Spinal cord (tissue), 10 donors: ENCODE results near the gene ORM1. TPM values are rescaled to one million over a fixed set of nuclear protein-coding genes. Genes with fewer than 3 reads are reported as not detected.

ENCODE experiments used
- DNase-seq, 6 donors: peaks; one replicate each; pipeline versions ENCODE4 v3.0.0 to v3.0.0-alpha.2; 2013 to 2015; ENCODE audit warnings: low spot score in 6 of 6, low read depth in 4 of 6
- H3K27ac ChIP-seq: one replicate; pipeline ENCODE4 v1.5.1; 2013; ENCODE audit warnings: low read depth, low read length, control low read depth
- H3K27me3 ChIP-seq: one replicate; pipeline ENCODE4 v1.6.1; 2013; ENCODE audit warnings: low read length; ENCODE audit not compliant: control insufficient read depth, insufficient read depth
- H3K36me3 ChIP-seq: one replicate; pipeline ENCODE4 v1.6.1; 2013; ENCODE audit warnings: low read length; ENCODE audit not compliant: control insufficient read depth, insufficient read depth
- H3K4me1 ChIP-seq: one replicate; pipeline ENCODE4 v1.6.1; 2013; ENCODE audit warnings: low read length; ENCODE audit not compliant: control insufficient read depth, insufficient read depth
- H3K4me3 ChIP-seq: one replicate; pipeline ENCODE4 v1.5.1; 2013; ENCODE audit warnings: low read depth, low read length, control low read depth
- H3K9me3 ChIP-seq: one replicate; pipeline ENCODE4 v1.6.1; 2013; ENCODE audit warnings: low read length; ENCODE audit not compliant: control insufficient read depth, insufficient read depth
- WGBS: methylation state at CpG from one replicate; pipeline ENCODE4 v1.1.5; 2013; ENCODE audit warnings: missing lambda C conversion rate; ENCODE audit not compliant: insufficient coverage; 5-methylcytosine and 5-hydroxymethylcytosine counted together
- polyA plus RNA-seq, 2 donors: library from polyadenylated mRNA; unstranded; fragments of 120-200 nt; gene quantifications; one replicate each; pipeline ENCODE4 v1.2.1, GENCODE V29; 2013; ENCODE audit not compliant: insufficient read length in 2 of 2
- total RNA-seq, 2 donors: library from RNA; depleted of rRNA in 1 of 2; stranded (reverse); fragments of 120-200 nt in 1 of 2; fragments of >200 nt in 1 of 2; gene quantifications; one replicate each; pipeline versions ENCODE4 v1.2.3 to v1.2.4, GENCODE V29; 2013 to 2014
- donor health status: healthy.

The ORM1 gene
- total and polyA plus RNA-seq, 4 donors: 0.72 to 5.2 TPM; not detected in 2

DNA sequence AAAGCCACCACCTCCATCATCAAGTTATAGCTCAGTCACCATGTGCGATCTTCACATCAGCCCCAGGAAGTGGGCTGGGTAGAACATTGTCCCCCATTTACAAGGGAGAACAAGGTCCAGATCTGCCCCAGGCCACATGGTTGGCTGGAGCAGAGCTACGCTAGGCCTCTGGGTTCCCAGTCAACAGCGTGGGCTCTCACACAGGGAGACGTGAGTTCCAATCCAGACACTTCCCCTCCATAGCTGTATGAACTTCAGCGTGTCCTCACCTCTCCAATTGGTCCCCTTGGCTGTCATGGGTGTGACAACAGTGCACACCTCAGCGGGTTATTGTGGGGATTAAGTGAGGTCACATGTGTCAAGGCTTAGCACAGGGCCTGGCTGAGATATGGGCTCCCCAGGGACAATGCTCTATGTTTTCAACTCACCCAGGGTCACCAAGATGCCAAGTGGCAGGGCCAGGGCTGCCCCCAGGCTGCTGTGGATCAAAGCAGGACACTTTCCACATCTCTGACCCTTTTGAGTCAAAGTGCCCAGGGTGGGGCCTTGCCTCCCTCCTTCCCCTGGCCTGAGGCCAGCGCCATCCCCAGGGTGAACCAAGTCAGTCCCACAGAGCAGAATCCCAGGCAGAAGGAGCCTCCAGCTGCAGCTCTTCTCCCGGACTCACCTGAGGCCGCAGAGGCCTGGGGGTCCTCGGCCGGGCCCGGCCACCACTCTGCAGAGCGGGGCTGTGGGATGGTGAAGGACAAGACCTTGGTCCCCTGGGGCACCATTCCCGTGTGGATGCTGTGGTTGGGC is 45.1 kb downstream of the ORM1 start:
- WGBS: 94% methylated on average over 13 of the region's 14 CpGs

DNA sequence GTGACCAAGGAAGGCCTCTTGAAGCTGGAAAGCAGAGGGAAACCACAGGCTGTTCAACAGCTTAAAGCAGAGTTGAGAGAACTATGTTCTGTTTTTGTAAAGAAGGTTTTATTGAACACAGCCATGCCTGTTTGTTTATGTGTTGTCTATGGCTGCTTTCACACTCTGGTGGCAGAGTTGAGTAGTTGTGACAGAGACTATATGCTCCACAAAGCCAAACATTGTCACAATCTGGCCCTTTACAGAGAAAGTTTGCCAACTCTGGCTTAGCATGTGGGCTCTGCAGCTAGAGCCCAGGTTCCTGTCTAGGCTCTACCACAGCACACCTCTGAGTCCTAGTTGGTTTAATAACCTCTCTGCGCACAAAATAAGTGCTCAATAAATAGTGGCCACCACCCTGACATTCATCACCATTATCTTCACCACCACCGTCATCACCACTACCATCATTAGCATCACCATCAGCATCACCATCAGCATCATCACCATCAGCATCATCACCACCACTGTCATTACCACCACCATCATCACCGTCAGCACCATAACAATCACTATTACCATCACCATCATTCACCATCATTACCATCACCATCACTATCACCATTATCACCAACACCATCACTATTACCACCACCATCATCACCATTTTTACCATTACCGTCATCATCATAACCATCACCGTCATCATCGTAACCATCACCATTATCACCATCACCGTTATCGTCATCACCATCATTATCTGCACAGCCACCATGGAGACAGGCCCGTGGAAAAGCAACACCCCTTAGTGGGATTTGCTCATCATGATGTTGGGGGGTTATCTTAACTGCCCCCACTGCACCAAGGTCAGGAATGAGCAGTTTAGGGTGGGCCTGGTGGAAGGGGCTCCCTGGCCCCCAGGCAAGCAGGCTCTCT is 46.6 kb downstream of the ORM1 start:
- H3K9me3 ChIP-seq: no peaks in the 10 kb centered on the region

More for the DNA sequence above, 45.1 kb downstream of the ORM1 start:
- H3K4me1 ChIP-seq: peaks cover 31% of the 10 kb centered on the region
- no peak overlapping the region for H3K27ac ChIP-seq
- no peaks in the 10 kb centered on the region for H3K9me3 ChIP-seq
- H3K27me3 ChIP-seq: no peaks in the 10 kb centered on the region
- peaks cover 49% of the 10 kb centered on the region for H3K36me3 ChIP-seq
- DNase-seq: no peak
- no peak overlapping the region for H3K4me3 ChIP-seq

GRCh38 chr9:114370251-114370967 is 47.5 kb downstream of the ORM1 start:
- 11% methylated on average over 5 of the region's 6 CpGs for WGBS
- Histone ChIP-seq H3K27me3 (no peaks in the 10 kb centered on the region), H3K4me1 (peaks cover 31% of the 10 kb centered on the region), H3K27ac (peak overlapping the region; percentile 26), H3K4me3 (no peak overlapping the region), H3K9me3 (no peaks in the 10 kb centered on the region), H3K36me3 (peaks cover 57% of the 10 kb centered on the region)
- peak in 2 of 6 donors; percentile 79 to 80 for DNase-seq

More for the DNA sequence above, 46.6 kb downstream of the ORM1 start:
- H3K27ac ChIP-seq: no peak overlapping the region
- H3K27me3 ChIP-seq: no peaks in the 10 kb centered on the region
- DNase-seq: peak in 1 of 6 donors; percentile 88
- peaks cover 31% of the 10 kb centered on the region for H3K4me1 ChIP-seq
- no peak overlapping the region for H3K4me3 ChIP-seq
- WGBS: 97% methylated on average over 6 of the region's 9 CpGs
- peaks cover 58% of the 10 kb centered on the region for H3K36me3 ChIP-seq

- Histone ChIP-seq H3K27me3 (no peaks in the 10 kb centered on the region), H3K27ac (no peak overlapping the region), H3K4me3 (no peak overlapping the region), H3K9me3 (no peaks in the 10 kb centered on the region), H3K36me3 (peaks cover 61% of the 10 kb centered on the region), H3K4me1 (peaks cover 31% of the 10 kb centered on the region)
- WGBS: 28% methylated on average over 3 of the region's 4 CpGs
- peak in 2 of 6 donors; percentile 70 to 76 for DNase-seq
Observed at GRCh38 chr9:114370968-114371320, 48.0 kb downstream of the ORM1 start.

- H3K27me3 ChIP-seq: no peaks in the 10 kb centered on the region
- no peak for DNase-seq
- H3K27ac ChIP-seq: no peak overlapping the region
- no peaks in the 10 kb centered on the region for H3K9me3 ChIP-seq
- peaks cover 31% of the 10 kb centered on the region for H3K4me1 ChIP-seq
- no peak overlapping the region for H3K4me3 ChIP-seq
- H3K36me3 ChIP-seq: peaks cover 62% of the 10 kb centered on the region
- WGBS: 82% methylated on average over 7 of the region's 7 CpGs
Observed at GRCh38 chr9:114371343-114371944, 48.5 kb downstream of the ORM1 start.

GRCh38 chr9:114371973-114372917 is 49.3 kb downstream of the ORM1 start:
- Histone ChIP-seq H3K36me3 (peaks cover 65% of the 10 kb centered on the region), H3K27ac (no peak overlapping the region), H3K4me3 (no peak overlapping the region), H3K4me1 (peaks cover 31% of the 10 kb centered on the region), H3K27me3 (no peaks in the 10 kb centered on the region), H3K9me3 (no peaks in the 10 kb centered on the region)
- DNase-seq: no peak
- 41% methylated on average over 5 of the region's 14 CpGs for WGBS

- Histone ChIP-seq H3K4me1 (peaks cover 31% of the 10 kb centered on the region), H3K9me3 (no peaks in the 10 kb centered on the region), H3K36me3 (peaks cover 64% of the 10 kb centered on the region), H3K27ac (no peak overlapping the region), H3K27me3 (no peaks in the 10 kb centered on the region), H3K4me3 (no peak overlapping the region)
- no peak for DNase-seq
- WGBS: 57% methylated on average over 3 of the region's 9 CpGs
Observed at GRCh38 chr9:114372921-114373448, 50.1 kb downstream of the ORM1 start.

GRCh38 chr9:114373960-114374730 is 51.2 kb downstream of the ORM1 start:
- peaks cover 31% of the 10 kb centered on the region for H3K4me1 ChIP-seq
- WGBS: 93% methylated on average over 13 of the region's 16 CpGs
- H3K27ac ChIP-seq: no peak overlapping the region
- peaks cover 64% of the 10 kb centered on the region for H3K36me3 ChIP-seq
- H3K9me3 ChIP-seq: no peaks in the 10 kb centered on the region
- DNase-seq: no peak
- H3K4me3 ChIP-seq: no peak overlapping the region
- H3K27me3 ChIP-seq: no peaks in the 10 kb centered on the region
